ENCODE data around the gene CLIP4. TPM values are rescaled to one million over a fixed set of nuclear protein-coding genes. Genes with fewer than 3 reads are reported as not detected.

The CLIP4 gene
- total RNA-seq, 1 experiment from 2014 or later: 0.39 TPM

DNA sequence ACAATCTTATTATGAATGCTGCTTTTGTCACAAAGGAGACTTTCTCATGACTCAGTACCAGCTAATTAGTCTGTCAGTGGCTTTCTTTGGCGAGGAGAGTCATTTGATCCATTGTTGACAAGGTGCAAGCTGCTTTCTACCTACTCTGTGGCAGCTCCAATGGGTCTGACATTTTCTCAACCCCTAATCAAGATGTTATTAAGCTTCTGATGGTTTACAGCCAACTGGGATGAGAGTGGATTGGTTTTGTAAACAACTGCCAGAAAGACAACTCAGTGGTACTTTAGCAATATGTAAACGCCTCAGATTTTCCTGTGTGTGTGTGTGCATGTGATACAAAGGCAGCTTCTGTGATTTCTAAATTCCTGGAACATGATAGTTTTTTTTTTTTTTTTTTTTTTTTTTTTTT lies 8.2 kb upstream of the CLIP4 start:
- no peaks in the 10 kb centered on the region for H3K9me3 Mint-ChIP-seq
- ChIA-PET CTCF (no interaction called here), POLR2A (no interaction called here)
- H3K4me1 Mint-ChIP-seq: no peaks in the 10 kb centered on the region
- peaks cover 7% of the 10 kb centered on the region; the same call in 1 of the 2 replicates for H3K27me3 Mint-ChIP-seq (ENCODE audit: low read depth)
- TF ChIP-seq RORB (CRISPR knock-in tag; IDR thresholded peaks at IDR 0.05): no peak
- TF ChIP-seq, protein P1, sequence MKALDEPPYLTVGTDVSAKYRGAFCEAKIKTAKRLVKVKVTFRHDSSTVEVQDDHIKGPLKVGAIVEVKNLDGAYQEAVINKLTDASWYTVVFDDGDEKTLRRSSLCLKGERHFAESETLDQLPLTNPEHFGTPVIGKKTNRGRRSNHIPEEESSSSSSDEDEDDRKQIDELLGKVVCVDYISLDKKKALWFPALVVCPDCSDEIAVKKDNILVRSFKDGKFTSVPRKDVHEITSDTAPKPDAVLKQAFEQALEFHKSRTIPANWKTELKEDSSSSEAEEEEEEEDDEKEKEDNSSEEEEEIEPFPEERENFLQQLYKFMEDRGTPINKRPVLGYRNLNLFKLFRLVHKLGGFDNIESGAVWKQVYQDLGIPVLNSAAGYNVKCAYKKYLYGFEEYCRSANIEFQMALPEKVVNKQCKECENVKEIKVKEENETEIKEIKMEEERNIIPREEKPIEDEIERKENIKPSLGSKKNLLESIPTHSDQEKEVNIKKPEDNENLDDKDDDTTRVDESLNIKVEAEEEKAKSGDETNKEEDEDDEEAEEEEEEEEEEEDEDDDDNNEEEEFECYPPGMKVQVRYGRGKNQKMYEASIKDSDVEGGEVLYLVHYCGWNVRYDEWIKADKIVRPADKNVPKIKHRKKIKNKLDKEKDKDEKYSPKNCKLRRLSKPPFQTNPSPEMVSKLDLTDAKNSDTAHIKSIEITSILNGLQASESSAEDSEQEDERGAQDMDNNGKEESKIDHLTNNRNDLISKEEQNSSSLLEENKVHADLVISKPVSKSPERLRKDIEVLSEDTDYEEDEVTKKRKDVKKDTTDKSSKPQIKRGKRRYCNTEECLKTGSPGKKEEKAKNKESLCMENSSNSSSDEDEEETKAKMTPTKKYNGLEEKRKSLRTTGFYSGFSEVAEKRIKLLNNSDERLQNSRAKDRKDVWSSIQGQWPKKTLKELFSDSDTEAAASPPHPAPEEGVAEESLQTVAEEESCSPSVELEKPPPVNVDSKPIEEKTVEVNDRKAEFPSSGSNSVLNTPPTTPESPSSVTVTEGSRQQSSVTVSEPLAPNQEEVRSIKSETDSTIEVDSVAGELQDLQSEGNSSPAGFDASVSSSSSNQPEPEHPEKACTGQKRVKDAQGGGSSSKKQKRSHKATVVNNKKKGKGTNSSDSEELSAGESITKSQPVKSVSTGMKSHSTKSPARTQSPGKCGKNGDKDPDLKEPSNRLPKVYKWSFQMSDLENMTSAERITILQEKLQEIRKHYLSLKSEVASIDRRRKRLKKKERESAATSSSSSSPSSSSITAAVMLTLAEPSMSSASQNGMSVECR (CRISPR knock-in tag; IDR thresholded peaks at IDR 0.05; ENCODE audit: borderline replicate concordance): no peak
- no peak for TF ChIP-seq ATF1 (CRISPR knock-in tag; IDR thresholded peaks at IDR 0.05)
- TF ChIP-seq NR1H2 (CRISPR knock-in tag; IDR thresholded peaks at IDR 0.05): no peak
- TF ChIP-seq EMX1 (CRISPR knock-in tag; IDR thresholded peaks at IDR 0.05): no peak
- TF ChIP-seq ZNF219 (CRISPR knock-in tag; IDR thresholded peaks at IDR 0.05; ENCODE audit: borderline replicate concordance): no peak
- TF ChIP-seq, protein P2, sequence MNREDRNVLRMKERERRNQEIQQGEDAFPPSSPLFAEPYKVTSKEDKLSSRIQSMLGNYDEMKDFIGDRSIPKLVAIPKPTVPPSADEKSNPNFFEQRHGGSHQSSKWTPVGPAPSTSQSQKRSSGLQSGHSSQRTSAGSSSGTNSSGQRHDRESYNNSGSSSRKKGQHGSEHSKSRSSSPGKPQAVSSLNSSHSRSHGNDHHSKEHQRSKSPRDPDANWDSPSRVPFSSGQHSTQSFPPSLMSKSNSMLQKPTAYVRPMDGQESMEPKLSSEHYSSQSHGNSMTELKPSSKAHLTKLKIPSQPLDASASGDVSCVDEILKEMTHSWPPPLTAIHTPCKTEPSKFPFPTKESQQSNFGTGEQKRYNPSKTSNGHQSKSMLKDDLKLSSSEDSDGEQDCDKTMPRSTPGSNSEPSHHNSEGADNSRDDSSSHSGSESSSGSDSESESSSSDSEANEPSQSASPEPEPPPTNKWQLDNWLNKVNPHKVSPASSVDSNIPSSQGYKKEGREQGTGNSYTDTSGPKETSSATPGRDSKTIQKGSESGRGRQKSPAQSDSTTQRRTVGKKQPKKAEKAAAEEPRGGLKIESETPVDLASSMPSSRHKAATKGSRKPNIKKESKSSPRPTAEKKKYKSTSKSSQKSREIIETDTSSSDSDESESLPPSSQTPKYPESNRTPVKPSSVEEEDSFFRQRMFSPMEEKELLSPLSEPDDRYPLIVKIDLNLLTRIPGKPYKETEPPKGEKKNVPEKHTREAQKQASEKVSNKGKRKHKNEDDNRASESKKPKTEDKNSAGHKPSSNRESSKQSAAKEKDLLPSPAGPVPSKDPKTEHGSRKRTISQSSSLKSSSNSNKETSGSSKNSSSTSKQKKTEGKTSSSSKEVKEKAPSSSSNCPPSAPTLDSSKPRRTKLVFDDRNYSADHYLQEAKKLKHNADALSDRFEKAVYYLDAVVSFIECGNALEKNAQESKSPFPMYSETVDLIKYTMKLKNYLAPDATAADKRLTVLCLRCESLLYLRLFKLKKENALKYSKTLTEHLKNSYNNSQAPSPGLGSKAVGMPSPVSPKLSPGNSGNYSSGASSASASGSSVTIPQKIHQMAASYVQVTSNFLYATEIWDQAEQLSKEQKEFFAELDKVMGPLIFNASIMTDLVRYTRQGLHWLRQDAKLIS (CRISPR knock-in tag; IDR thresholded peaks at IDR 0.05; ENCODE audit: borderline replicate concordance): no peak
- TF ChIP-seq RELA (CRISPR knock-in tag; IDR thresholded peaks at IDR 0.05; ENCODE audit: borderline replicate concordance): no peak
- no peak for TF ChIP-seq SMAD4 (CRISPR knock-in tag; IDR thresholded peaks at IDR 0.05)
- TF ChIP-seq ZNF396 (CRISPR knock-in tag; IDR thresholded peaks at IDR 0.05; ENCODE audit: borderline replicate concordance): no peak
- no peak for TF ChIP-seq TEAD1 (CRISPR knock-in tag; IDR thresholded peaks at IDR 0.05)
- no peak for TF ChIP-seq MXD4 (CRISPR knock-in tag; IDR thresholded peaks at IDR 0.05; ENCODE audit: borderline replicate concordance)
- TF ChIP-seq NFE2L1 (CRISPR knock-in tag; IDR thresholded peaks at IDR 0.05): no peak
- TF ChIP-seq, protein P3, sequence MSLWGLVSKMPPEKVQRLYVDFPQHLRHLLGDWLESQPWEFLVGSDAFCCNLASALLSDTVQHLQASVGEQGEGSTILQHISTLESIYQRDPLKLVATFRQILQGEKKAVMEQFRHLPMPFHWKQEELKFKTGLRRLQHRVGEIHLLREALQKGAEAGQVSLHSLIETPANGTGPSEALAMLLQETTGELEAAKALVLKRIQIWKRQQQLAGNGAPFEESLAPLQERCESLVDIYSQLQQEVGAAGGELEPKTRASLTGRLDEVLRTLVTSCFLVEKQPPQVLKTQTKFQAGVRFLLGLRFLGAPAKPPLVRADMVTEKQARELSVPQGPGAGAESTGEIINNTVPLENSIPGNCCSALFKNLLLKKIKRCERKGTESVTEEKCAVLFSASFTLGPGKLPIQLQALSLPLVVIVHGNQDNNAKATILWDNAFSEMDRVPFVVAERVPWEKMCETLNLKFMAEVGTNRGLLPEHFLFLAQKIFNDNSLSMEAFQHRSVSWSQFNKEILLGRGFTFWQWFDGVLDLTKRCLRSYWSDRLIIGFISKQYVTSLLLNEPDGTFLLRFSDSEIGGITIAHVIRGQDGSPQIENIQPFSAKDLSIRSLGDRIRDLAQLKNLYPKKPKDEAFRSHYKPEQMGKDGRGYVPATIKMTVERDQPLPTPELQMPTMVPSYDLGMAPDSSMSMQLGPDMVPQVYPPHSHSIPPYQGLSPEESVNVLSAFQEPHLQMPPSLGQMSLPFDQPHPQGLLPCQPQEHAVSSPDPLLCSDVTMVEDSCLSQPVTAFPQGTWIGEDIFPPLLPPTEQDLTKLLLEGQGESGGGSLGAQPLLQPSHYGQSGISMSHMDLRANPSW (CRISPR knock-in tag; conservative IDR thresholded peaks at IDR 0.05; ENCODE audit: low read depth): no peak
- no peak for TF ChIP-seq TEAD4 (CRISPR knock-in tag; IDR thresholded peaks at IDR 0.05)
- TF ChIP-seq, protein P4, sequence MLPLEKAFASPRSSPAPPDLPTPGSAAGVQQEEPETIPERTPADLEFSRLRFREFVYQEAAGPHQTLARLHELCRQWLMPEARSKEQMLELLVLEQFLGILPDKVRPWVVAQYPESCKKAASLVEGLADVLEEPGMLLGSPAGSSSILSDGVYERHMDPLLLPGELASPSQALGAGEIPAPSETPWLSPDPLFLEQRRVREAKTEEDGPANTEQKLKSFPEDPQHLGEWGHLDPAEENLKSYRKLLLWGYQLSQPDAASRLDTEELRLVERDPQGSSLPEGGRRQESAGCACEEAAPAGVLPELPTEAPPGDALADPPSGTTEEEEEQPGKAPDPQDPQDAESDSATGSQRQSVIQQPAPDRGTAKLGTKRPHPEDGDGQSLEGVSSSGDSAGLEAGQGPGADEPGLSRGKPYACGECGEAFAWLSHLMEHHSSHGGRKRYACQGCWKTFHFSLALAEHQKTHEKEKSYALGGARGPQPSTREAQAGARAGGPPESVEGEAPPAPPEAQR (CRISPR knock-in tag; IDR thresholded peaks at IDR 0.05): no peak
- TF ChIP-seq FOXJ3 (CRISPR knock-in tag; IDR thresholded peaks at IDR 0.05; ENCODE audit: borderline replicate concordance): no peak
- no peak for TF ChIP-seq ZBTB21 (CRISPR knock-in tag; IDR thresholded peaks at IDR 0.05; ENCODE audit: borderline replicate concordance)
- no peak for TF ChIP-seq ZNF317 (CRISPR knock-in tag; IDR thresholded peaks at IDR 0.05; ENCODE audit: borderline replicate concordance, low read depth)
- no peak for TF ChIP-seq ZNF671 (CRISPR knock-in tag; IDR thresholded peaks at IDR 0.05)
- H3K36me3 Mint-ChIP-seq: no peaks in the 10 kb centered on the region
- no peak overlapping the region for H3K4me3 Mint-ChIP-seq
- DNase-seq (ENCODE audit: low spot score) (no peak), ATAC-seq (no peak)
- H3K27ac Mint-ChIP-seq: no peak overlapping the region
